H1 (cell line): ENCODE results near the gene CAMK2B.

ENCODE experiments used
- BRCA1 ChIP-seq: IDR thresholded peaks from 2 replicates; pipeline ENCODE4 v1.6.1; 2012; ENCODE audit warnings: low read depth, low read length, improper control_type of control experiment
- CBX8 ChIP-seq: fragments of 300-800, 300-1000 bp; sonication (generic); IDR thresholded peaks from 2 replicates; pipeline ENCODE4 v1.7.1; 2016; ENCODE audit warnings: low read depth, low read length, borderline replicate concordance
- CTCF ChIP-seq, 3 experiments: IDR thresholded peaks; 1 replicate in 2 of 3; 2 replicates in 1 of 3; pipeline versions ENCODE4 v1.5.1 to v1.6.1; 2011; ENCODE audit warnings: low read length in 3 of 3, mild to moderate bottlenecking in 3 of 3, inconsistent platforms in 2 of 3, low read depth in 1 of 3, moderate library complexity in 1 of 3; ENCODE audit not compliant: insufficient read depth in 1 of 3; ENCODE audit errors: control extremely low read depth in 1 of 3
- HDAC2 ChIP-seq, 2 experiments: fragments of 300-600 bp in 1 of 2; sonication (generic) in 1 of 2; IDR thresholded peaks; 2 replicates each; pipeline ENCODE4 v1.6.1; 2011 to 2012; ENCODE audit warnings: low read depth in 2 of 2, low read length in 2 of 2, mild to moderate bottlenecking in 2 of 2, moderate library complexity in 2 of 2, borderline replicate concordance in 1 of 2, inconsistent platforms in 1 of 2
- POLR2AphosphoS5 ChIP-seq: IDR thresholded peaks from 2 replicates; pipeline ENCODE4 v1.6.1; 2011; ENCODE audit warnings: low read depth, low read length
- RAD21 ChIP-seq, 2 experiments: IDR thresholded peaks in 1 of 2; conservative IDR thresholded peaks in 1 of 2; 2 replicates each; pipeline ENCODE4 v1.6.1; 2011; ENCODE audit warnings: low read depth in 2 of 2, low read length in 2 of 2, improper control_type of control experiment in 1 of 2, inconsistent platforms in 1 of 2, mild to moderate bottlenecking in 1 of 2, moderate library complexity in 1 of 2
- SUZ12 ChIP-seq: fragments of 200-600 bp; sonication (generic); IDR thresholded peaks from 2 replicates; pipeline ENCODE4 v1.6.1; 2012; ENCODE audit warnings: mild to moderate bottlenecking, inconsistent platforms, low read length, moderate library complexity, mixed read lengths
- TAF1 ChIP-seq: IDR thresholded peaks from 2 replicates; pipeline ENCODE4 v1.6.1; 2011; ENCODE audit warnings: mild to moderate bottlenecking, low read depth, low read length
- YY1 ChIP-seq: IDR thresholded peaks from 2 replicates; pipeline ENCODE4 v1.6.1; 2011; ENCODE audit warnings: low read depth, mild to moderate bottlenecking, low read length

GRCh38 chr7:44372560-44373417, 47.4 kb upstream of the CAMK2B start:
- TF ChIP-seq CTCF (IDR thresholded peaks at IDR 0.05; ENCODE audit: control extremely low read depth in 1 of 3, insufficient read depth in 1 of 3, low read depth in 1 of 3, low read length in 3 of 3) (no peak), CBX8 (no peak), HDAC2 (IDR thresholded peaks at IDR 0.05; ENCODE audit: borderline replicate concordance in 1 of 2, low read depth in 2 of 2, low read length in 2 of 2) (no peak), POLR2AphosphoS5 (no peak), BRCA1 (no peak), RAD21 (IDR thresholded peaks at IDR 0.05 in 1 of 2, conservative IDR thresholded peaks at IDR 0.05 in 1 of 2; ENCODE audit: low read depth in 2 of 2, low read length in 2 of 2) (no peak), SUZ12 (no peak), YY1 (no peak), TAF1 (no peak)
